Erythroblast (primary cell): Measurements from ENCODE around the gene CGAS.

Source experiments
- GATA1 ChIP-seq: IDR thresholded peaks from 2 replicates; pipeline ENCODE4 v1.6.1; 2011; ENCODE audit warnings: low read depth, mild to moderate bottlenecking, control low read depth, low read length, moderate library complexity
- POLR2A ChIP-seq: IDR thresholded peaks from 2 replicates; pipeline ENCODE4 v1.6.1; 2011; ENCODE audit warnings: mild to moderate bottlenecking, low read length

- TF ChIP-seq POLR2A = no peak
- TF ChIP-seq GATA1 = no peak
These were observed 74.9 kb downstream of the CGAS start for GRCh38 chr6:73377225-73377624.
